Urinary bladder (tissue), 4 donors: ENCODE measurements around the gene ODAD2. TPM values are rescaled to one million over a fixed set of nuclear protein-coding genes. Genes with fewer than 3 reads are reported as not detected.

ENCODE experiments used
- DNase-seq: peaks from one replicate; pipeline ENCODE4 v3.0.0-alpha.2; 2015; ENCODE audit errors: extremely low spot score
- H3K27ac ChIP-seq: one replicate; pipeline ENCODE4 v1.5.1; 2013; ENCODE audit warnings: low read depth, mild to moderate bottlenecking, moderate library complexity
- H3K36me3 ChIP-seq: one replicate; pipeline ENCODE4 v1.6.1; 2013; ENCODE audit warnings: mild to moderate bottlenecking, moderate library complexity; ENCODE audit not compliant: insufficient read depth
- H3K4me1 ChIP-seq: one replicate; pipeline ENCODE4 v1.6.1; 2013; ENCODE audit warnings: mild to moderate bottlenecking, moderate library complexity; ENCODE audit not compliant: insufficient read depth
- H3K4me3 ChIP-seq: one replicate; pipeline ENCODE4 v1.5.1; 2013; ENCODE audit warnings: low read depth, low read length
- WGBS: extraction: QIAGEN DNeasy Blood & Tissue Kit; methylation state at CpG from one replicate; pipeline ENCODE4 v1.1.7; 2013; 5-methylcytosine and 5-hydroxymethylcytosine counted together
- polyA plus RNA-seq: library from polyadenylated mRNA; stranded (reverse); fragments of 200-250 nt; gene quantifications from one replicate; pipeline ENCODE4 v1.2.3, GENCODE V29; 2013
- total RNA-seq: library from RNA; depleted of rRNA; stranded (reverse); fragments of >200 nt; gene quantifications from one replicate; pipeline ENCODE4 v1.2.3, GENCODE V29; 2014
- donor health status: healthy with polysubstance abuse.
- donor health status: healthy.

ODAD2 gene
- total RNA-seq (2.7 TPM), polyA plus RNA-seq (1.6 TPM)

- 3% methylated on average over 30 of the region's 30 CpGs for WGBS
- H3K4me1 ChIP-seq, result no peaks in the 10 kb centered on the region
- no peak within 1 kb of the TSS for H3K27ac ChIP-seq
- H3K4me3 ChIP-seq, result peak within 1 kb of the TSS; percentile 66
- no peaks in the 10 kb centered on the region for H3K36me3 ChIP-seq
- no peak for DNase-seq
Measured at GRCh38 chr10:27998954-27999275, at the start of gene ODAD2. Gene ODAD2, minus strand, starts transcription at chr10:27999079. Its CDS starts 3,937 bp downstream, at chr10:27995142.

- DNase-seq, result no peak
- no peak overlapping the region for H3K4me3 ChIP-seq
- WGBS, result 41% methylated on average over 4 of the region's 4 CpGs
- no peaks in the 10 kb centered on the region for H3K36me3 ChIP-seq
- H3K4me1 ChIP-seq, result no peaks in the 10 kb centered on the region
- no peak overlapping the region for H3K27ac ChIP-seq
Measured at GRCh38 chr10:28047061-28047460, 48.2 kb upstream of the ODAD2 start.

- no peaks in the 10 kb centered on the region for H3K4me1 ChIP-seq
- no peak overlapping the region for H3K4me3 ChIP-seq
- no peaks in the 10 kb centered on the region for H3K36me3 ChIP-seq
- no peak for DNase-seq
- WGBS, result 46% methylated on average over 3 of the region's 3 CpGs
- no peak overlapping the region for H3K27ac ChIP-seq
Measured at GRCh38 chr10:28046579-28046978, 47.7 kb upstream of the ODAD2 start.

- no peaks in the 10 kb centered on the region for H3K36me3 ChIP-seq
- no peak overlapping the region for H3K27ac ChIP-seq
- no peak for DNase-seq
- WGBS, result 78% methylated on average over 1 of the region's 1 CpG
- H3K4me3 ChIP-seq, result no peak overlapping the region
- no peaks in the 10 kb centered on the region for H3K4me1 ChIP-seq
Measured at GRCh38 chr10:28043941-28044340, 45.1 kb upstream of the ODAD2 start.

- H3K27ac ChIP-seq, result no peak overlapping the region
- H3K36me3 ChIP-seq, result no peaks in the 10 kb centered on the region
- no peak for DNase-seq
- no peak overlapping the region for H3K4me3 ChIP-seq
- H3K4me1 ChIP-seq, result no peaks in the 10 kb centered on the region
- 87% methylated on average over 3 of the region's 3 CpGs for WGBS
Measured at GRCh38 chr10:28036587-28036986, 37.7 kb upstream of the ODAD2 start.

- no peak for DNase-seq
- Histone ChIP-seq H3K4me1 (no peaks in the 10 kb centered on the region), H3K36me3 (no peaks in the 10 kb centered on the region), H3K4me3 (no peak overlapping the region), H3K27ac (no peak overlapping the region)
- 84% methylated on average over 5 of the region's 5 CpGs for WGBS
Measured at GRCh38 chr10:28020993-28021982, 22.4 kb upstream of the ODAD2 start.

- Histone ChIP-seq H3K4me3 (no peak overlapping the region), H3K36me3 (no peaks in the 10 kb centered on the region), H3K4me1 (no peaks in the 10 kb centered on the region), H3K27ac (no peak overlapping the region)
- no peak for DNase-seq
- WGBS, result 75% methylated on average over 12 of the region's 12 CpGs
Measured at GRCh38 chr10:28020080-28020860, 21.4 kb upstream of the ODAD2 start.

- Histone ChIP-seq H3K4me1 (no peaks in the 10 kb centered on the region), H3K36me3 (no peaks in the 10 kb centered on the region), H3K4me3 (no peak overlapping the region), H3K27ac (no peak overlapping the region)
- no peak for DNase-seq
Measured at GRCh38 chr10:28014651-28015050, 15.8 kb upstream of the ODAD2 start.

- Histone ChIP-seq H3K4me1 (no peaks in the 10 kb centered on the region), H3K36me3 (no peaks in the 10 kb centered on the region), H3K27ac (no peak overlapping the region), H3K4me3 (no peak overlapping the region)
- no peak for DNase-seq
- WGBS, result 55% methylated on average over 2 of the region's 2 CpGs
Measured at GRCh38 chr10:28012990-28013515, 14.2 kb upstream of the ODAD2 start.

- Histone ChIP-seq H3K27ac (no peak overlapping the region), H3K4me3 (no peak overlapping the region), H3K36me3 (no peaks in the 10 kb centered on the region), H3K4me1 (no peaks in the 10 kb centered on the region)
- no peak for DNase-seq
- 94% methylated on average over 1 of the region's 1 CpG for WGBS
Measured at GRCh38 chr10:28010821-28011220, 11.9 kb upstream of the ODAD2 start.

GRCh38 chr10:28008054-28008453 lies 9.2 kb upstream of the ODAD2 start:
- Histone ChIP-seq H3K27ac (no peak overlapping the region), H3K36me3 (no peaks in the 10 kb centered on the region), H3K4me1 (no peaks in the 10 kb centered on the region), H3K4me3 (no peak overlapping the region)
- 87% methylated on average over 3 of the region's 3 CpGs for WGBS
- DNase-seq, result no peak

- DNase-seq, result no peak
- 93% methylated on average over 7 of the region's 7 CpGs for WGBS
- no peak overlapping the region for H3K27ac ChIP-seq
Measured at GRCh38 chr10:28001353-28001752, 2.5 kb upstream of the ODAD2 start.

GRCh38 chr10:27998178-27998953 lies 513 bp downstream of the ODAD2 start:
- under 1% methylated on average over 62 of the region's 62 CpGs for WGBS
- no peak overlapping the region for H3K27ac ChIP-seq
- no peaks in the 10 kb centered on the region for H3K4me1 ChIP-seq
- peak overlapping the region; percentile 66 for H3K4me3 ChIP-seq
- DNase-seq, result no peak
- no peaks in the 10 kb centered on the region for H3K36me3 ChIP-seq

More at GRCh38 chr10:28001353-28001752, 2.5 kb upstream of the ODAD2 start:
- Histone ChIP-seq H3K4me1 (no peaks in the 10 kb centered on the region), H3K36me3 (no peaks in the 10 kb centered on the region), H3K4me3 (no peak overlapping the region)
